ENCODE measurements around the gene KCNB1.

The KCNB1 gene

DNA sequence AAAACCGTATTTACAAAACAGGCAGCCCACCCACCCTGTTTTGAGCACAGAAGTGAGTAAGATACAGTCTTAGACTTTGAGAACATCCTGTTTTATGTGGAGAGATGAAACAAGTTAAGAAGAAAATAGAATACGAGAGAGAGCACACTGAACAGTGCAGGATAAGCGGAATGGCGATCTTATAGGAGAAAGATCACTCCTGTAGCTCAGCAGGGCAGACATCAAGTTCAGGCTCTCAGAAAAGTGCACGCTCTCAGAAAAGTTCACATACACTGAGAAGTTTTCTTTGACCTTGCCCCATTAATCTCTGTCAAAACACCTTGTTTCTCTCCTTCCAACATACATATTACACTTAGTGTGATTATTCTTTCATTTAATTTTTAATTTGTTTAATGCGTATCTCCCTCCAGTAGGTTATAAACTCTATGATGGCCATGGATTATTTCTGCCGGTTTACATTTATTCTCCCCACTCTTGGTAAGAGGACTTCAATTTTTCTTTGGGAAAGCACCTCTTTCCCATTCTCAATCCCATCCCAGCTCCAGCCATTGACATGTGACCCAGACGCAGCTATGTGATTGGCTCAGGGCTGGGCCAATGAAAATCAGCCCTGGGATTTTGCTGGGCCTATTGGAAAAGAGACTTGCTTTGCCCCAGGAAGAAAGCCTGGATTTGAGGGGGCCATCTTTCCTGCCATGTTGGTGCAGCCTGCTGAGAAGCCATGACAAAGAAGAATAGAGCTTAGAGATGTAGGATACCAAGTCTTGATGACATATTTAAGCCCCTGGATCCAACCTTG lies 16.2 kb downstream of the KCNB1 start:
- no peak for DNase-seq

DNA sequence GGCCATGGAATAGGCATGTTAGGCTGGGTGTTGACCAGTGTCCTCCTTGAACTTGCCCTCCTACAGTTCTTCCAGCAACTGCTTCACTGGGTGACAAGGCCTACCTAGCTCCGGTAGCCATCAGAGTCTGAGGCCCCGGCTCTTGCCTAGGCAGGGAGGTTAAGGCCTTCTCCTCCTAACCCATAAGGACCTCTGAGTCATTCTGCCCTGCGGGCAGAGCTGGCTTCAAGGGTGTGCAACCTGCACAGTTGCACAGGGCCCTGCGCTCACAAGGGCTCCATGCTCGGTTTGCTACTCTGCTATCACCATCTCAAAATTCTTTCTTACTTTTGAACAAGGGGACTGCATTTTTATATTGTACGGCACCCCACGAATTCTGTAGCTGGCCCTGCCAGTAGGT lies 17.9 kb downstream of the KCNB1 start:
- DNase-seq: no peak

DNA sequence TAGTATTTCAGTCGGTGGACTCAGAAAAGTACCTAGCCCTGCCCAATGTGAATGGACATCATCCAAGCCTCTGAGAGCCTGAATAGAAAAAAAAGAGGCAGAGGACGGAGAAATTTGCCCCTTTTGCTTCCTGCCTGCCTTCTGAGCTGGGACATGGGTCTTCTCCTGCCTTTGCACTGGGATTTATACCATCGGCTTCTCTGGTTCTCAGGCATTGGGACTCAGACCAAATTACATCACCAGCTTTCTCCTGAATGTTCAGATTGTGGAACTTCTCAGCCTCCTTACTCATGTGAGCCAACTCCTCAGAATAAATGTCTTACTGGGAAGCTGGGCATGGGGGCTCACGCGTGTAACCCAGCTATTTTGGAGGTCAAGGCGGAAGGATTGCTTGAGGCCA lies 19.8 kb downstream of the KCNB1 start:
- DNase-seq: no peak

DNA sequence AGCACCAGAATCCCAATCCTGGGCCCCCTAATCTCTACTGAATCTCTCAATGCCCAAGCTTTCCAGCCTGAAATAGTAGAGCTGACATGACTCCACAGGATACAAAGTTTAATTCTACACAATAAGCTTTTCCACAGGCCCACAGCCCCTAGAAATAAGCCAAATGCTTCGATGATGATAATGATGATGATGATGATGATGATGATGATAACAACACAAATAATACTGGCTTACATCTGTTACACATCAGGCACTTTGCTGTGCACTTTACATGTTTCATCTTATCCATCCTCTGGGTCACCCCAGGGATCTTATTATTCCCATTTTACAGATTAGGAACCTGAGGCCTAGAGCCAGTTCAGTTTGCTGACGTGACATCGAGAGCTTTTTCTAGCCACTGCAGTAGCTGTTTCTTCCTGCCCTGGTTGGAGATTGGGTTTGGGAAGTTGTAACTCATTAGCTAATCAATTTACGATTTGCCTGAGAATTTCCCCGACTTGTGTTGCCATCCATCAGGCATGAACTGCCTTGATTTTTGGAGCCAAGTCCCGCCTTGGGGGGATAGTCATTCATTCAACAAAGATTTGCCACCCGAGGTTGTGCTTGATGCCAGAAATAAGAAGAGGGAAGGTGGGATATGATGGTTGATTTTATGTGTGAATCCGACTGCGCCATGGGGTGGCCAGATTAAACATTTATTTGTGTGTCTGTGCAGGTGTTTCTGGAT lies 20.4 kb downstream of the KCNB1 start:
- no peak for DNase-seq

DNA sequence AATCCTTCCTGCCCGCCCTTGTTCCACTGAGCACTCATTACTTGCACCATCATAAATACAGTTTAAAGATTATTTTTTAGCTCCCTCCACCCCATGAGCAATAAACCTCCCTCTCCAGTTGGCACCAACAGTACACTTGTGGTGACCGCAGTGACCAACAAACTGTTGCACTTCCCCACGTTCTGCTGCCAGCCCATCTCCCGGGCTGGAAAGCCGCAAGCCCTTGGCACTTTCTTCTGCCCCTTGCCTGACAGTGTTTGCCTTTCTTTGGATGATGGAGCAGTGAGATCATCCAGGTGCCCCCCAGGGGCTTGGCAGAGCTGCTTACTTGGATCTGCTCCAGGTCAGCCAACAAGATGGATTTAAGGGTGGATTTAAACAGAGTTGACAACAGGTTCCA lies 21.6 kb downstream of the KCNB1 start:
- DNase-seq: no peak

DNA sequence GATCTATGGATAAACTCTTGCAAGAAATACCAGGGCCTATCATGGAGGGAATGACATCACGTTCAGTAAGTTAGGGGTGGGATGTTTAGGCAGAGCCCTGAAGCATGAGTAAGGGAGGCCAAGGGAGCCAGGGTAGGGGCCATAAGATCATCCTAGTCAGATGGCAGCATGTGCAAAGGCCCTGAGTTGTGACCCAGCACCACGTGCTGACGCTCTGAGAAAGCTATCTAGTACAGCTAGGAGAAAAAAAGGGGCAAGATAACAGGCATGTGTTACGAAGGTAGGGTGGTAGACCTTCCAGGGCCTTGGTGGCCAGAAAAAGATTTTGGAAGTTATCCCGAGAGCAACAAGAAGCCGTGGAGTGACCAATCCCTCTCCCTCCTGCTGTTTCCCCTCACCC lies 22.3 kb downstream of the KCNB1 start:
- no peak for DNase-seq

DNA sequence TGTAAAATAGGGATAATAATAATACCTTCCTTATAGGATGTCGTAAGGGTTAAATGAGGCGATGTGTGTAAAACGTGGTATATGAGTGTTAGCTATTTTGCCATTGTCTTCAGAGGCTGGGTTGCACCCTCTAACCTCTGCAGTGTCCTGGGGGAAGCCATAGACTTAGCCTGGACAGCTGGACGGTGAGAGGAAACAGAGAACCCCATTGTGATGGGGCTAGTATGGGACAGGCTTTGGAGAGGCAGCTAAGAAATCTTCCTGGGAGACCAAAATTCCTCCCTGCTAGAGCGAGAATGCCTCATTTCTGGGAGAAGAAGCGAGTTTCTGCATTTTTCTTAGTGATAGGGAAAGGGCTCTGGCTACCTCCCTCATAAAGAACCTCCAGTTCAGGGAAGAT lies 22.8 kb downstream of the KCNB1 start:
- no peak for DNase-seq

DNA sequence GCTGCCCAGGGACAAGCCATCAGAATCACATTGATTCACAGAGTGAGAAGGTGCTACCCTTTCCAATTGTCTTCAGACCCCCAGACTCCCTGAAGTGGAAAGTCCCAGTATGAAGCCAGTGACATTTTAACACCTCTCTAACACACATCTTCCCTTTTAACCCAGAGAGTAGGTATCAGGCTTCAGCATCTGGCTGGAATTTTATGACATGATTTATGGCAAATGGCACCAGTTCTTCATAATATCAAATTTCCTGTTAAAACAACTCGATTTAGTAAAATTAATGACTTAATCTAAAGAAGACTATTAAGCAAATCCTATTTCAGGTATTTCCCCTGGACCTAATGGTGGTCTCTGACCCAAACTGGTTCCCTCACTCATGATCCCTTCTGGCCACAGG lies 25.0 kb downstream of the KCNB1 start:
- DNase-seq: no peak

DNA sequence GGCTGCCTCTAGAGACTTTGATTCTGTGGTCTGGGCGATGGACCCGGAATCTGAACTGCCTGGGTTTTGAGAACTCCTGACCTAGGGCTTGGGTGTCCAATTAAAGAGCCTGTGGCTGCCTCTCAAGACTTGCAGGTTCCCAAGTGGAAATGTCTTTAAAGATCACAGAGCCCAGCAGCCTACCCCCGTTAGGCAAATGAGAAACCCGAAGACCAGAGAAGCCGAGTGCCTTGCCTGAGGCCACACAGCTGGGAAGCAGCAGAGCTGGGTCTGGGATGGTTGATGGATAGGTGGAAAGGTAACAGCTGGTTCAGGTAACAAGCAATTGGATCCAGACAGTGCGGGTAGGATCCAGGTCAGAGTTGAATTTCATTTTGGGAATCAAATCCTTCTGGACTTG lies 25.8 kb downstream of the KCNB1 start:
- DNase-seq: no peak

DNA sequence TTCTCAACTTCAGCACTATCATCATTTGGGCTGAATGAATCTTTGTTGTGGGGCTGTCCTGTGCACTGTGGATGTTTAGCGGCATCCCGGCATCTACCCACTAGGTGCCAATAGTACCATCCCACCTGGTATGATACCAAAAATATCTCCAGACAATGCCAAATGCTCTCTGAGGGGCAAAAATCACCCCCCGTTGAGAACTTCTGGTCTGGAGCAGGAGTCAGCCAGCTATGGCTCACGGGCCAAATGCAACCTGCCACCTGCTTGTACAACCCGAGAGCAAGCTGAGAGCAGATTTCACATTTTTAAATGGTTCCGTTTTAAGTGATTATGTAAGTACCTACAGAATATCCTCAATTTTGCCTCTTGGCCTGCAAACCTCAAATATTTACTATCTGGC lies 26.8 kb downstream of the KCNB1 start:
- DNase-seq: no peak

DNA sequence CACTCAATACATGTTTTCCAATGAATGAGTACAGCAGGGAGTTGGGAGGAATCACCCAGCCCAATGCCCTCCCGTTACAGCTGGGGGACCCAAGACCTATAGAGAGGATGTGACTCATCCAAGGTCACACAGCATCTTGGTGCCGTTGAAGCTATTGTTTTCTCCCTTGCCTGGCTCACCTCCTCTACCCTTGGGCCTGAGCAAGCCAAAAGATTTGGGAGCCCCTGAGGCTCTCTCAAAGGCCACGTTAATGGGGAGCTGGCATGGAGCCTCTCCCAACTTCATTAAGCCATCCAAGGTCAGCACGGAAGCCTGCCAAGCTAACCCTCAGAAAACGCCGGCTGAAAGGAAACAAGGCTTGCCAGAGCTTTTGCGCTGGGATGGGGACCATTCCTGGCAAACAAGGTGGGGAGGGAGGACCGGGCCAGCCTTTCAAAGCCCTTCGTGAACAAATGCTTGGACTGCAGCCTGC lies 30.4 kb downstream of the KCNB1 start:
- no peak for DNase-seq

DNA sequence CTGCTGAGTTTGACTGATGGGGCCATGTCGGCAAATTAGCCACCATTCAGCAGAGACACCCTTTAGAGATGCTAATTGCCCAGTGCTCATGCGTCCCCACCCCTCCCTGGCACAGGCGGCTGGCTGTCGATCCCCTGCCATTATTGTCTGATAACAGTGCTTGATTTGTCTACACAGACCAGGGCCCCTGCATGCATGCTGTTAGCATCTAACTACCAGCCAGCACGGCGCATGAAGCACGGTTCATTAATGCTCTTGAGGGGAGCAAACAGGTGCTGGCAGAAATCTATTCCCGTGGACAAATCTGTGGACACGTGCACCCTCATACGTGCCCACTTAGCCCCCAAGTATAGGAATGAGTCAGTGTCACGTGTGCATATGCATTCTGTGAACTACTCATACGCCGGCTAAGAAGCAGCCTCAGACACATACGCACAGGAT lies 32.2 kb downstream of the KCNB1 start:
- no peak for DNase-seq

DNA sequence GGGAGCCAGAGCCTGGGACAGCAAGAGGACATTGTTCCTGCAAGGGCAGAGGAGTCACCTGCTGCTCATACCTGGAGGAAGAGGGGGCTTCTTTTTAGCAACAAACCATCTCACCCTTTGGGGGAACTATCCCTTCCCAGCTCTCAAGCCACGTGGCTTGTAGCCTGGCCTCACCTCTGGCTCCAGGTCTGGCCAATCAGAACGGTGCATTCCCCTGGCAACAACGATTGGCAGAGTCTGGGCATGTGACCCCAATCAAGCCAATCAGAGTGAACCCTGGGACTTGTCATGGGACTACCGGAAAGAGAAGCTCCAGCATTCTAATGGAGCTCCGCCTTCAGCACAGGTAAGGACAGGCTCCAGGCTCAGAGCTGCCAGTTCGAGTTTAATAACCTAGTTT lies 33.6 kb downstream of the KCNB1 start:
- DNase-seq: no peak

DNA sequence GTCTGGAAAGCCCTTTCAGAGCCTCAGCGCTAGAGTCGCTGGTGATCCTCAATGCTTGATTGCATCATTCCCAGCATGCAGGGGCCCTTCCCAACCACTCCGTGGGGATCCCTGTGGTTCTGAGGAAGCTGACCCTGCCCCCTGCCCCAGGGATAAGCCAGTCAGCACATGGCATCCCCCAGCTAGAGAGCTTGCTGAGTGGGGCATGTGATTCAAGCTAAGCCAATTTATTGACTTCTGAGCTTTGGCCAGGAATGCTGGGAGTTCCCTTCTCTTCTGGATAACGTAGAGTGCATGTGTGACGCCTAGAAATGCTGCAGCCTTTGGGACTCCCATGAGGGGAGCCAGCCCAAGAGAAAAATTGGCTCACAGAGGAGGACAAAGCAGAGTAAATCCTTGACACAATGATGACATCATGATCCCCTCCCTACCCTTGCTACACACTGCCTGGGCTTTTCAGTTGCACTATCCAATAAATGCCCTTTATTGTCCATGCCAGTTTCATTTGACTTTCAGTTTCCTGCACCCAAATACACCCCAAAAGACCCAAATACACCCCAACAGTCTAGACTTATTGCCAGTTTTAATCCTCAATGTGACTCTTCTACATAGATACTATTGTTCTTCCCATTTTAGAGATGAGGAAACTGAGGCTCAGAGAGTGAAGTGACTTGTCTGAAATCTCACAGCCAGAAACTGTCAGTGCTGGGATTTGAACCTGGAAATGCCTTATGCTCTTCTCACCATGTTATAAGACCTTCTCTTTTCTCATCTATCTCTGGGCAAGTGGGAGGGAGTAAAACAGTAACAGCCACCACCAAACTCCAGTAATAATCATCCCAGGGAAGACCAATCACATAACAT lies 34.3 kb downstream of the KCNB1 start:
- DNase-seq: no peak

DNA sequence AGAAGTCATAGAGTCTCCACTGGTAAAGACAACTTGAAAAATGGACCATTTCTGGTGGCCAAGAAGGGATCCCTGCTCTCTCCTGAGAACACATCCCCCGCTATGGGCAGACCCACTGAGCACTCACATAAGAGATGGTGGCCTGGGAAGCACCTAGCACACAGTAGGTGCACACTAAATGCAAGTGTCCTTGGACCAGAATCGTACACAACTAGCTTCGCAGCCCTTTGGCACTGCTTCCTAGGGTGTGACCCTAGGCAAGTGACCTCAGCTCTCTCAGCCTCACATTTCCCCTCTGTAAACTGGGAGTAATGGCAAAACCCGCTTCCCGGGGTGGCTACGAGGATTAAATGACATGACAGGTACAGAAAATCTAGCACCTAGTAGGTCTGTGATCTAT lies 35.1 kb downstream of the KCNB1 start:
- DNase-seq: no peak

DNA sequence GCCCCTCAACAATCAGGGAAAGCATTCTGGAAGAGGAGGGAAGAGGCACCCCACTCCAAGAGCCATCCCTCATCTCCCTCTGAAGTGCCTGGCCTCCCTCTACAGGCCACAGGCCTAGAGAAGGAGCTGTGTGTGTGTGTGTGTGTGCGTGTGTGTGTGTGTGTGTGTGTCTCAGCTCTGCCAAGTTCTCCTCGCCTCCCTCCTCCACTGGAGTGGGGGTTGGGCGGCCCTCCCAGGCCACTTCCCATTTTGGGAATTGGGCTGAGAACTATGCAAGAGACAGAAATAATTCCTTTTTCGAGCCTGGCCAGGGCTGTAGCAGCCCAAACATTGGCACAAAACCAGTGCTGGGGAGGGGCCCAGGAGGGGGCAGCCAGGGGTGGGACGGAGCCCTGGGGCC lies 35.7 kb downstream of the KCNB1 start:
- DNase-seq: no peak

DNA sequence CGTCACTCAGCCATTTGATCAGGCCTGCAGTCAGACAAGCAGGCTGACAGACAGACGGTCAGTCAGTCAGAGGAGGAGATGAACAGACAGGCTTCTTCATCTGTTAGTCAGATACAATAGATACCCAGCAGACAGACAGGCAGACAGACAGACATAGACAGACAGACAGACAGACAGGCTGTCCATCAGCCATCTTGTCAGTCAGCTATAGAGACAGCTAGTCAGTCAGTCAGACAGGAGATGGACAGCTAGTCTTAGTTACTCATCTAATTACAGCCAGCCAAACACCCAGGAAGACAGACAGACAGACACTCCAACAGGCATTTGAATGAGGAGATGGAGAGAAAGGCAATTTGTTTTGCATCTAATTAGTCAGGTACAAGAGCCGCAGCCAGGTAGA lies 36.4 kb downstream of the KCNB1 start:
- no peak for DNase-seq

DNA sequence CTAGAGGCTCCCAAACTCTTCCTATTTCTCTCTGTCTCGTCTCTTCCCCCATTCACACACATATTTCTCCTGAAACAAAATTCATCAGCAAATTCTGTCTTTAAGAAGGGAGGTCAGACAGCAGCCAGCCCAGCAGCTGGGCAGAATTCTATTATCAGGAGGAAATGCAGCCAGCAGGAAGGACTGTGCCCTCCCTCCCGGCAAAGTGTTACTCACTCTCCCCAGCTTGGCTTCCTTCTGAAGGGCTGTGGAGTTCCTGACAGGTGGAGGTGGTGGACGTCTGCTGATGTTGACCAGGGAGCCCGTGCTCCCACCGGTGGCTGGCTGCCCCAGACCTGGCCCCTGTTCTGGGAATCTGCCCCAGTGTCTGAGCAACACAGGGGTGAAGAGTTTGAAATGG lies 37.3 kb downstream of the KCNB1 start:
- no peak for DNase-seq

DNA sequence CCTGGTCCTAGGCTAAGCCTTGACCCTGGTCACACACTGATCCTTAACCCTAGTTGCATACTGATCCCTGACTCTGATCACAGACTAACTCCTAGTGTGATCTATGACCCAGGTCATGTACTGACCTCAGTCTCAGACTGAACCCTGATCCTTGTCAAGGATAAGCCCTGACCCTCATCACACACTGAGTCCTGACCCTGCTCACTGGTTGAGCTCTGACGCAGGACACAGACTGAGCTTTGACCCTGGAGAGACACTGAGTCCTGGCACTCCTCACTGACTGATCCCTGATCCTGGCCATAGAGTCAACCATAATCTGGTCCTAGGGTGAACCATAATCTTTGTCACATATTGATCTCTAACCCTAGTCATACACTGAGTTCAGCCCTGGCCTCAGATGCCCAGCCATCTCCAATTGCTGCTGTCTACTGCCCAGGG lies 37.9 kb downstream of the KCNB1 start:
- no peak for DNase-seq

DNA sequence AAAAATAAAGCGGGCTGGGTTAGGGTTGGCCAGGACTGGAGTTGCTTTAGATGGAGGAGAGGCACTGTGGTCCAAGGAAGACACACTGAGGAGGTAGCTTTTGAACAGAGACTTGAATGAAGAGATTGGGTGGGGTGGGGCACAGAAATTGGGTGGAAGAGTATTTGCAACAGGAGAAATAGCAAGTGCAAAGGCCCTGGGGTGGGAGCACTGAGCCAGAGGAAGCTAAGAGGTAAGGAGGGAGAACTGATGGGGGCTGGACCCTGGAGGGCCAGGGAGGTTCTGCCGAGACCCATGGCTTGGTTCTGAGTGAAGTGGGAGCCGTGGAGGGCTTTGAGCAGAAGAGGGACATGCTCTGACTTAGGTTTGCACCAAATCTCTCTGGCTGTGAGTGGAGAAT lies 45.4 kb downstream of the KCNB1 start:
- no peak for DNase-seq

DNA sequence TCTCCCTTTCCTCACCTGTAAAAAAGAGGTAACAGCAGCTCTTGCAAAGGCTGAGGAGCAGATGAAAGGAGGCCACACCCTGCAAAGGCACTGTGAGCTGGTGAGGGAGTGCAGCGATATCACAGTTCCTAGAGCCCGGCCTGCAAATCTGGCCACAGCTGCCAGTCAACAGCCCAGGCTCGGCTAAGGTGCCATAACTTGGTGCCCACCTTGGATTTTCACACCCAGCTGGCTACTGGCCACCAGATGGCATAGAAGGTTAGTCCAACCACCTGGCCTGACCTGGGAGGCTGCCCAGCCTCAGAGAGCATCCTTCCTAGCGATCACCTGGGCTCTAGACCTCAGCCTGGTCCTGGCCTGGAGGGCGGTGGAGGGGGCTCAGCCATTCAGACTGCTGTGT lies 46.8 kb downstream of the KCNB1 start:
- no peak for DNase-seq

DNA sequence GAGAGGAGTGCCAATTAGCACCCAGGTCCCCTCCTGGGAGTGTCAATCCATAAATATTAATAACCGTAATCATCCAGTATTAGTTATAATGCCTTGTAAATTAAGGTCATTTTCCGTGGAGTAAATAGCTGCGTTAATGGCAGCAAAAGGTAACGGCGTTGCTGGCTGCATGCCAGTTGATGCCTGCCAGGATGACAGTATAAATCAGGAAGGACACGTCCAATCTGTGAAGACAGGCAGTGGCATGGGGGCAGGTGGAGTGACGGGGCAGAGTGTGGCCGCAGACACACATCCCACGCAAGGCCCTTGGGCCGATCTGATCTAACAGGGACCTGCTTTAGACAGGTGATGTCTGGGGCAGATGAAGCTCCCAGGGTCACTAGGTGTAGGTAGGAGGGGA lies 49.1 kb downstream of the KCNB1 start:
- DNase-seq: no peak

DNA sequence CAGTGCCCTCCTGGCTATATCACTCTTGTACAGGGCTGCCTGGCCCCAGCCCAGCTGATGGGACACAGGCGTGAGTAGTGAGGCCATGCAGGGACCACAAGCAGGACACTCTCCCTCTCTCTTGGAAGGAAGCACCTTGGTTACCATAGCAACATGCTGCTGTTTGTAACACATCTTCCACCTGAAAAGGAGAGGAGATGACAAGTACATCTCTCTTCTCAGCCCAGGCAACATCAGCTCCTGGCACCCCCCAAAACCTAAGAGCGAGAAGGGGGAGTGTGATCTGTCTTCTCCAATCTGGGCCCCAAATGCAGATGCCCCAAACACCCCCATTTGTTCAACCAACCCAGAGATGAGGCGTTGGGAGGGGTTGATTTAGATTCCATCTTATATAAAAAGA lies 49.9 kb downstream of the KCNB1 start:
- no peak for DNase-seq

DNA sequence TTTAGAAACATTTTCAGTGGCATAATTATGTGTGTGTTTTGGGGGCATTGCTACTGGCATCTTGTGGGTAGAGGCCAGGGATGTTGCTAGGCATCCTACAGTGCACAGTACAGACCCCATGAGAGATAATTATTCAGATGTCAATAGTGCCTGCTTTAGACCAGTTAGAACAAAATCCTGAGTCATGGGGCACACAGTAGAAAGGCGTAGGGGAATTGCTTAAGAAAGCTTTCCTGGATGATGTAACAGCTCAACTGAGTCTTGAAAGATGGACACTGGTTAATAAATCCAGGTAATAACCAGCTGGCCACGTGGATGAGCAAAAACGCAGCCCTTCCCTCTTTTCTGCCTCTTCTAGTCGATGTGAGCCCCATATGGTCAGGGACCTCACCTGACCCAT lies 51.1 kb downstream of the KCNB1 start:
- DNase-seq: no peak
